Breast epithelium (tissue), 4 donors: ENCODE measurements around the gene CAGE1. TPM values are rescaled to one million over a fixed set of nuclear protein-coding genes. Genes with fewer than 3 reads are reported as not detected.

Source experiments
- DNase-seq, 2 donors: peaks; one replicate each; pipeline ENCODE4 v3.0.0-alpha.2; 2019; ENCODE audit warnings: low spot score in 2 of 2
- H3K27ac ChIP-seq, 2 donors: fragments of 200-600 bp; sonication (generic) in 1 of 2; one replicate each; pipeline ENCODE4 v1.5.1; 2016 to 2019; ENCODE audit warnings: mild to moderate bottlenecking in 1 of 2
- H3K27me3 ChIP-seq, 2 donors: fragments of 200-600 bp; sonication (generic) in 1 of 2; one replicate each; pipeline versions ENCODE4 v1.5.1 to v1.6.0; 2017 to 2019; ENCODE audit warnings: control low read depth in 1 of 2, mild to moderate bottlenecking in 1 of 2
- H3K36me3 ChIP-seq: fragments of 200-600 bp; one replicate; pipeline ENCODE4 v1.5.1; 2019
- H3K4me1 ChIP-seq, 2 donors: fragments of 200-600 bp; sonication (generic); one replicate each; pipeline ENCODE4 v1.5.1; 2016 to 2019; ENCODE audit warnings: control low read depth in 1 of 2
- H3K4me3 ChIP-seq, 3 donors: fragments of 200-600 bp; sonication (generic); 1 replicate in 2 of 3; 2 replicates in 1 of 3; pipeline ENCODE4 v1.5.1; 2016 to 2019; ENCODE audit warnings: mild to moderate bottlenecking in 3 of 3, moderate library complexity in 2 of 3
- H3K9me3 ChIP-seq, 2 donors: fragments of 200-600 bp; sonication (generic) in 1 of 2; one replicate each; pipeline ENCODE4 v1.5.1; 2016 to 2019; ENCODE audit warnings: control low read depth in 1 of 2
- POLR2A ChIP-seq: fragments of 450-650 bp; IDR thresholded peaks from one replicate; pipeline ENCODE4 v1.6.1; 2016; ENCODE audit warnings: antibody characterized with exemption, mild to moderate bottlenecking, moderate library complexity
- POLR2AphosphoS5 ChIP-seq, 3 donors: sonication (generic); formaldehyde crosslinking; IDR thresholded peaks; one replicate each; pipeline ENCODE4 v1.6.1; 2017; ENCODE audit warnings: antibody characterized with exemption in 3 of 3
- intact Hi-C: fragments of 100-400 bp; cut with DNase I; formaldehyde crosslinking; loops from one replicate; pipeline ENCODE4 v1.15.1; 2023; ENCODE audit warnings: low total_unique reads
- total RNA-seq, 3 donors: library from RNA; depleted of rRNA; stranded (reverse); fragments of >200 nt; gene quantifications; one replicate each; pipeline ENCODE4 v1.1.0, GENCODE V29; 2016
- TF ChIP-seq, protein P1 (sequence below), 3 donors: fragments of 450-650 bp; IDR thresholded peaks; one replicate each; pipeline ENCODE4 v1.5.1; 2016 to 2017; ENCODE audit warnings: antibody characterized with exemption in 3 of 3, mild to moderate bottlenecking in 3 of 3, moderate library complexity in 3 of 3

The CAGE1 gene
- total RNA-seq, 3 donors from 2014 or later = not detected

DNA sequence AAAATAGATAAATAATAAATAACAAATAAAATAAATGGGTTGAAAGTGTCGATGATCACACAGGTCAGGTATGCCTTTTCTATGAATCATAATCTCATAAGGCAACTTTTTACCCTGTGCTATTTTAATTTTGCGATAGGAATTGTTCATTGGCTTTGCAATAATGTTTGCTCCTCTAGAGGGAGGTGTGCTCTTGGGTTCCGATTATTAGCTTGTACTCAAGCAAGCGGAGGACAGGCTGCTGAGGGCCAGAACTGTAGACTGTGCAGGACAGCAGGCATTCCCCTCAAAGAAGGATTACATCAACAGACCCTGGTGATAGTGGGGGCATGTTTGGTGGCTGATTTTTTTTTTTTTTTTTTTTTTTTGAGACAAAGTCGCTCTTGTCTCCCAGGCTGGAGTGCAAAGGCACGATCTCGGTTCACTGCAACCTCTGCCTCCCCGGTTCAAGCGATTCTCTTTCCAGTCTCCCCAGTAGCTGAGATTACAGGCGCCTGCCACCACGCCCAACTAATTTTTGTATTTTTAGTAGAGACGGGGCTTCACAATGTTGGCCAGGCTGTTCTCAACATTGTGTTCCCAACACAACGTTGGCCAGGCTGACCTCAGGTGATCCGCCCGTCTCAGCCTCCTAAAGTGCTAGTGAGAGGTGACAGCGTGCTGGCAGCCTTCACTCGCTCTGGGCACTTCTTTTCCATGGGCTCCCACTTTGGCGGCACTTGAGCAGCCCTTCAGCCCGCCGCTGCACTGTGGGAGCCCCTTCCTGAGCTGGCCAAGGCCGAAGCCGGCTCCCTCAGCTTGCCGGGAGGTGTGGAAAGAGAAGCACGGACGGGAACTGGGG lies 35.6 kb upstream of the CAGE1 start:
- TF ChIP-seq POLR2A (no peak), POLR2AphosphoS5 (IDR thresholded peaks at IDR 0.05) (no peak)
- TF ChIP-seq, protein P1, sequence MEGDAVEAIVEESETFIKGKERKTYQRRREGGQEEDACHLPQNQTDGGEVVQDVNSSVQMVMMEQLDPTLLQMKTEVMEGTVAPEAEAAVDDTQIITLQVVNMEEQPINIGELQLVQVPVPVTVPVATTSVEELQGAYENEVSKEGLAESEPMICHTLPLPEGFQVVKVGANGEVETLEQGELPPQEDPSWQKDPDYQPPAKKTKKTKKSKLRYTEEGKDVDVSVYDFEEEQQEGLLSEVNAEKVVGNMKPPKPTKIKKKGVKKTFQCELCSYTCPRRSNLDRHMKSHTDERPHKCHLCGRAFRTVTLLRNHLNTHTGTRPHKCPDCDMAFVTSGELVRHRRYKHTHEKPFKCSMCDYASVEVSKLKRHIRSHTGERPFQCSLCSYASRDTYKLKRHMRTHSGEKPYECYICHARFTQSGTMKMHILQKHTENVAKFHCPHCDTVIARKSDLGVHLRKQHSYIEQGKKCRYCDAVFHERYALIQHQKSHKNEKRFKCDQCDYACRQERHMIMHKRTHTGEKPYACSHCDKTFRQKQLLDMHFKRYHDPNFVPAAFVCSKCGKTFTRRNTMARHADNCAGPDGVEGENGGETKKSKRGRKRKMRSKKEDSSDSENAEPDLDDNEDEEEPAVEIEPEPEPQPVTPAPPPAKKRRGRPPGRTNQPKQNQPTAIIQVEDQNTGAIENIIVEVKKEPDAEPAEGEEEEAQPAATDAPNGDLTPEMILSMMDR (IDR thresholded peaks at IDR 0.05) = peak; percentile 38 to 78 (median 56)
- no peak overlapping the region for H3K4me3 ChIP-seq
- no peaks in the 10 kb centered on the region for H3K9me3 ChIP-seq
- H3K36me3 ChIP-seq = no peaks in the 10 kb centered on the region
- H3K27me3 ChIP-seq = no peaks in the 10 kb centered on the region
- H3K4me1 ChIP-seq = no peaks in the 10 kb centered on the region
- no peak overlapping the region for H3K27ac ChIP-seq
- peak in 1 of 2 donors; percentile 44 for DNase-seq
- intact Hi-C loops = no loop called here

DNA sequence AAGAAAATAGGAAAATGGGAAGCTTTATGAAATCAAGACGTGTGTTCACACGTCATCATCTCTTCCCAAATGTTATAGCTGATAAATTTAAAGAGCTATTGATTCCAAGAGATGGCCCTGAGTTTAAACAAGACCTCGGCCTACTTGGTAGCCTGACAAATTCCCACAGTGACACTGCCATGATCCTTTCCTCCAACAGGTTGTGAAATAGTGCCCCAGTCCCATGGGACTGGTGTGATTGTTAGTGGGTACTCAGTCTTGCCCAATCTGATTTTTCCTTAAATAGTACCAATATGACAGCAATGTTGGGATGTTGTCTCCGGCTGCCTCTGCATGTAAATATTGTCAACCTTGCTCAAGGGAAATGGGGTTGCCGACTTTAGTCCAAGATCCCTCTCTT lies 34.5 kb upstream of the CAGE1 start:
- H3K27me3 ChIP-seq = no peaks in the 10 kb centered on the region
- H3K9me3 ChIP-seq = no peaks in the 10 kb centered on the region
- no peaks in the 10 kb centered on the region for H3K4me1 ChIP-seq
- no peak overlapping the region for H3K27ac ChIP-seq
- intact Hi-C loops = no loop called here
- DNase-seq = no peak
- H3K4me3 ChIP-seq = no peak overlapping the region
- TF ChIP-seq, protein P1 (IDR thresholded peaks at IDR 0.05) = no peak
- no peak for TF ChIP-seq POLR2A
- no peak for TF ChIP-seq POLR2AphosphoS5 (IDR thresholded peaks at IDR 0.05)
- no peaks in the 10 kb centered on the region for H3K36me3 ChIP-seq

DNA sequence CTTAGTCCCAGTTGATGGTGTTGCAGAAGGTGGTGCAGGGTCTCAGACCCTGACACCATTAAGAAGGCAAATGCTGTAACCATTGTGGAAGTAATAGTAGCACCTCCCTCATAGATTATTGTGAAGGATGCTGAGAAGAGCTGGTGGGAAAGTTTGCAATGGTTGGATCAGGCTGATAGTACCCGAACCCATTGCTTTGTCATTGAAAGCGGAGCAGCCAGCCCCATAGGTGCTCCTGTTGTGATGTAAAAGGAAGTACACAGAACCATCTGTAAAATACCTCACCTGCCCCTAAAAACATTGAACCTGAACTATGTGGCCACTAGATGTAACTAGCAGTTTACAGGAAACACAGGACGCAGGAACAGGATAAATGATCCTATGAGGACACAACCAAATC lies 31.5 kb upstream of the CAGE1 start:
- no peaks in the 10 kb centered on the region for H3K27me3 ChIP-seq
- H3K4me3 ChIP-seq = no peak overlapping the region
- no peak overlapping the region for H3K27ac ChIP-seq
- H3K4me1 ChIP-seq = no peaks in the 10 kb centered on the region
- TF ChIP-seq POLR2A (no peak), POLR2AphosphoS5 (IDR thresholded peaks at IDR 0.05) (no peak)
- TF ChIP-seq, protein P1 (IDR thresholded peaks at IDR 0.05) = no peak
- intact Hi-C loops = no loop called here
- DNase-seq = no peak
- H3K9me3 ChIP-seq = no peaks in the 10 kb centered on the region
- no peaks in the 10 kb centered on the region for H3K36me3 ChIP-seq

DNA sequence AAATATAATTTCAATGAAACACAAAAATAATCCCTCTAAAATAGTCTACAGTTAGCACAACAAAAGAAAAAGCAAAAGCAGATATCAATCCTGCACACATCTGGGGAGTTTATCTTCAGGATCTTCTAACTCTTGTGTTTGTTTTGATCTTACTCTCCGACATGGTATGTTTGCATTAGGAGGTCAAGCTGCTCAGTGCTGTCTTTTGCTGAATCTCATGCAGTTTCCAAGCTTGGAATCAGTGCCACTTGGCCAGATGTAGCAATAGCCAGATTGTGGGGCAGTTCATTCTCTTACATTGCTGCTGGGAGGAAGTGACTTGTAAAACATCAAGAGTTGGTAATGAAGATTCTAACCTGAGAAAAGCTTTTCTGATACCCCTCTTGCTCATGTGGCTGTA lies 29.5 kb upstream of the CAGE1 start:
- Histone ChIP-seq H3K27ac (no peak overlapping the region), H3K4me1 (no peaks in the 10 kb centered on the region), H3K27me3 (no peaks in the 10 kb centered on the region), H3K36me3 (no peaks in the 10 kb centered on the region), H3K9me3 (no peaks in the 10 kb centered on the region), H3K4me3 (no peak overlapping the region)
- DNase-seq = no peak
- TF ChIP-seq, protein P1 (IDR thresholded peaks at IDR 0.05) = no peak
- TF ChIP-seq POLR2AphosphoS5 (IDR thresholded peaks at IDR 0.05) (no peak), POLR2A (no peak)
- intact Hi-C loops = no loop called here

DNA sequence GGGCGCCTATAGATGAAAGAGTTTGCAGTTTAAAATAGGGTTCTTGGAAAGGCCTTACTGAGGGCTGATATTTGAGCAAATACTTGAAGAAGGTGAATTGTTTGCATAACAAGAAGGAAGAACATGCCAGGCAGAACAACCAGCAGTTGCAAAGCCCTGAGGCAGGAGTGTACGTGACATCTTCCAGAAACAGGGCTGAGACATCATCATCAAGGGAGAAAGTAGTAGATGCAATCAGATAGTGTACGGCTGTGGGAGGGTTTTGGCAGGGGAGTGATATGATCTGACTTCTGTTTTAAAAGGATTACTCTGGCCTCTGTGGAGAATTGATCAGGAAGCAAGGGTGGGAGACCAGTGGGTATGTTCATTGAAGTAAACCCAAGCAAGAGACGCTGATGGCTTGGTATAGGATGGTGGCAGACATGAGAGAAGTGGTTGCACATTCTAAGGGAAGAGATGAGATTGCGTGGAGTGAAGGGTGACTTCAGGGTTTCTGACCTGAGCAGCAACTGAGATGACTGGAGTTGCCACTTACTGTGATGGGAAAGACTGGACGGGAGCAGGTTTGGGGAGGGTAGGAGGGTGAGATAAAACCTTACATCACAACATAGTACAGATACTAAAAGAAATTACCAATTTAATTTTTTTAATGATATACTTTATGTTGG lies 28.8 kb upstream of the CAGE1 start:
- no peaks in the 10 kb centered on the region for H3K4me1 ChIP-seq
- H3K27me3 ChIP-seq = no peaks in the 10 kb centered on the region
- peak in 1 of 2 donors; percentile 71 for DNase-seq
- H3K9me3 ChIP-seq = no peaks in the 10 kb centered on the region
- intact Hi-C loops = no loop called here
- H3K36me3 ChIP-seq = peaks cover under 1% of the 10 kb centered on the region
- no peak overlapping the region for H3K27ac ChIP-seq
- no peak overlapping the region for H3K4me3 ChIP-seq
- TF ChIP-seq POLR2A (no peak), POLR2AphosphoS5 (IDR thresholded peaks at IDR 0.05) (no peak)
- TF ChIP-seq, protein P1 (IDR thresholded peaks at IDR 0.05) = no peak
